Tibial artery (tissue), 4 donors: ENCODE data around the gene SCAPER.

ENCODE experiments used
- DNase-seq, 2 donors: peaks; one replicate each; pipeline ENCODE4 v3.0.0-alpha.2; 2019
- H3K27ac ChIP-seq, 2 donors: fragments of 200-600 bp; sonication (generic) in 1 of 2; 1 replicate in 1 of 2; 2 replicates in 1 of 2; pipeline ENCODE4 v1.5.1; 2018 to 2019; ENCODE audit warnings: mild to moderate bottlenecking in 1 of 2
- H3K27me3 ChIP-seq, 2 donors: fragments of 200-600 bp; sonication (generic) in 1 of 2; one replicate each; pipeline versions ENCODE4 v1.5.1 to v1.6.0; 2016 to 2019
- H3K36me3 ChIP-seq, 3 donors: fragments of 200-600 bp; sonication (generic) in 2 of 3; one replicate each; pipeline ENCODE4 v1.5.1; 2016 to 2019; ENCODE audit warnings: mild to moderate bottlenecking in 2 of 3
- H3K4me1 ChIP-seq, 4 donors: fragments of 200-600 bp; sonication (generic) in 2 of 4; 1 replicate in 3 of 4; 2 replicates in 1 of 4; pipeline ENCODE4 v1.5.1; 2016 to 2019
- H3K4me3 ChIP-seq, 2 donors: fragments of 200-600 bp; sonication (generic) in 1 of 2; 1 replicate in 1 of 2; 2 replicates in 1 of 2; pipeline ENCODE4 v1.5.1; 2018 to 2019; ENCODE audit warnings: mild to moderate bottlenecking in 2 of 2
- H3K9me3 ChIP-seq, 3 donors: fragments of 200-600 bp; sonication (generic) in 1 of 3; one replicate each; pipeline ENCODE4 v1.5.1; 2016 to 2019
- CTCF ChIP-seq, 2 experiments: fragments of 200-600 bp in 1 of 2; fragments of 450-650 bp in 1 of 2; IDR thresholded peaks; one replicate each; pipeline ENCODE4 v1.5.1; 2017 to 2019; ENCODE audit warnings: antibody characterized with exemption in 2 of 2, mild to moderate bottlenecking in 1 of 2, moderate library complexity in 1 of 2
- intact Hi-C: fragments of 100-400 bp; cut with DNase I; formaldehyde crosslinking; loops from one replicate; pipeline ENCODE4 v1.15.0; 2023; ENCODE audit warnings: low total_unique reads

SCAPER gene

GRCh38 chr15:76582550-76582949 is 322.6 kb downstream of the SCAPER start:
- Histone ChIP-seq H3K9me3 (peaks cover 3 to 11% (median 6%) of the 10 kb centered on the region in 3 donors), H3K27ac (no peak overlapping the region), H3K4me1 (peaks cover 0 to 18% (median 6%) of the 10 kb centered on the region in 4 donors), H3K4me3 (no peak overlapping the region), H3K36me3 (no peaks in the 10 kb centered on the region), H3K27me3 (no peaks in the 10 kb centered on the region)
- no peak for TF ChIP-seq CTCF (IDR thresholded peaks at IDR 0.05)
- intact Hi-C loops: no loop called here
- DNase-seq: no peak

- no peak for TF ChIP-seq CTCF (IDR thresholded peaks at IDR 0.05)
- DNase-seq: no peak
- Histone ChIP-seq H3K36me3 (no peaks in the 10 kb centered on the region), H3K9me3 (peaks cover 3 to 11% (median 6%) of the 10 kb centered on the region in 3 donors), H3K27ac (peak overlapping the region; percentile 71 to 72), H3K4me1 (peaks cover 0 to 51% (median 27%) of the 10 kb centered on the region in 4 donors), H3K4me3 (no peak overlapping the region), H3K27me3 (no peaks in the 10 kb centered on the region)
- intact Hi-C loops: no loop called here
Measured at GRCh38 chr15:76577879-76578512, 327.1 kb downstream of the SCAPER start.

- Histone ChIP-seq H3K4me3 (peak overlapping the region; percentile 14 to 33), H3K9me3 (peaks cover 3 to 6% (median 3%) of the 10 kb centered on the region in 3 donors), H3K27me3 (no peaks in the 10 kb centered on the region), H3K27ac (peak overlapping the region; percentile 71 to 72), H3K4me1 (peaks cover 0 to 62% (median 27%) of the 10 kb centered on the region in 4 donors), H3K36me3 (no peaks in the 10 kb centered on the region)
- DNase-seq: peak; percentile 79 to 90
- intact Hi-C loops: no loop called here
- no peak for TF ChIP-seq CTCF (IDR thresholded peaks at IDR 0.05)
Measured at GRCh38 chr15:76576523-76577279, 328.4 kb downstream of the SCAPER start.

- peaks cover 0 to 65% (median 27%) of the 10 kb centered on the region in 4 donors for H3K4me1 ChIP-seq
- DNase-seq: no peak
- no peaks in the 10 kb centered on the region for H3K36me3 ChIP-seq
- no peaks in the 10 kb centered on the region for H3K9me3 ChIP-seq
- intact Hi-C loops: no loop called here
- no peak for TF ChIP-seq CTCF (IDR thresholded peaks at IDR 0.05)
- H3K27me3 ChIP-seq: no peaks in the 10 kb centered on the region
- H3K4me3 ChIP-seq: no peak overlapping the region
- peak overlapping the region; percentile 3 to 71 for H3K27ac ChIP-seq
Measured at GRCh38 chr15:76575679-76576078, 329.5 kb downstream of the SCAPER start.

- Histone ChIP-seq H3K36me3 (peaks cover 0 to under 1% (median 0%) of the 10 kb centered on the region in 3 donors), H3K27me3 (no peaks in the 10 kb centered on the region), H3K4me1 (peaks cover 0 to 65% (median 27%) of the 10 kb centered on the region in 4 donors), H3K27ac (peak overlapping the region; percentile 3 to 71), H3K9me3 (no peaks in the 10 kb centered on the region), H3K4me3 (no peak overlapping the region)
- TF ChIP-seq CTCF (IDR thresholded peaks at IDR 0.05): no peak
- no peak for DNase-seq
- intact Hi-C loops: no loop called here
Measured at GRCh38 chr15:76575274-76575673, 329.9 kb downstream of the SCAPER start.
